DND-41 (cell line): ENCODE measurements around the gene OPALIN.

ENCODE experiments used
- CTCF ChIP-seq: IDR thresholded peaks from 2 replicates; pipeline ENCODE4 v1.5.1; 2012; ENCODE audit warnings: borderline replicate concordance, low read length, moderate library complexity, mild to moderate bottlenecking; ENCODE audit not compliant: poor library complexity, severe bottlenecking; ENCODE audit errors: extremely low read depth
- EZH2 ChIP-seq: IDR thresholded peaks from 3 replicates; pipeline ENCODE4 v1.6.1; 2012; ENCODE audit warnings: borderline replicate concordance, low read depth, mild to moderate bottlenecking, moderate library complexity, low read length, inconsistent platforms; ENCODE audit not compliant: severe bottlenecking

GRCh38 chr10:96304230-96304629, 54.6 kb downstream of the OPALIN start, which contains the start of gene DNTT:
- TF ChIP-seq CTCF (peak; percentile 8), EZH2 (no peak)
